Mesothelial cell of epicardium (in vitro differentiated cells): ENCODE measurements around the gene CLCA1. TPM values are rescaled to one million over a fixed set of nuclear protein-coding genes. Genes with fewer than 3 reads are reported as not detected.

Experiments
- DNase-seq, 2 experiments: peaks; one replicate each; pipeline ENCODE4 v3.0.0; 2021; ENCODE audit warnings: low spot score in 2 of 2; ENCODE audit not compliant: unreplicated experiment in 2 of 2
- H3K27ac Mint-ChIP-seq: 2 replicates; pipeline ENCODE4 v1.8.0; 2021; ENCODE audit warnings: mixed read lengths
- H3K27me3 Mint-ChIP-seq: 2 replicates; pipeline ENCODE4 v1.8.0; 2021; ENCODE audit warnings: low read depth, mixed read lengths
- H3K36me3 Mint-ChIP-seq: 2 replicates; pipeline ENCODE4 v1.8.0; 2021; ENCODE audit warnings: mixed read lengths
- H3K4me1 Mint-ChIP-seq: 2 replicates; pipeline ENCODE4 v1.8.0; 2021; ENCODE audit warnings: mixed read lengths
- H3K4me3 Mint-ChIP-seq: 2 replicates; pipeline ENCODE4 v1.8.0; 2021; ENCODE audit warnings: mild to moderate bottlenecking, moderate library complexity, mixed read lengths
- H3K9me3 Mint-ChIP-seq: 2 replicates; pipeline ENCODE4 v1.8.0; 2021; ENCODE audit warnings: mixed read lengths
- CTCF ChIP-seq: fragments of 200-600 bp; sonication (generic); IDR thresholded peaks from one replicate; pipeline ENCODE4 v1.5.0; 2021; ENCODE audit warnings: antibody characterized with exemption; ENCODE audit not compliant: unreplicated experiment
- total RNA-seq: library from RNA; stranded (reverse); gene quantifications from 3 replicates; pipeline ENCODE4 v1.2.1, GENCODE V29; 2021

Gene CLCA1
- total RNA-seq, 1 donor from 2014 or later: not detected

DNA sequence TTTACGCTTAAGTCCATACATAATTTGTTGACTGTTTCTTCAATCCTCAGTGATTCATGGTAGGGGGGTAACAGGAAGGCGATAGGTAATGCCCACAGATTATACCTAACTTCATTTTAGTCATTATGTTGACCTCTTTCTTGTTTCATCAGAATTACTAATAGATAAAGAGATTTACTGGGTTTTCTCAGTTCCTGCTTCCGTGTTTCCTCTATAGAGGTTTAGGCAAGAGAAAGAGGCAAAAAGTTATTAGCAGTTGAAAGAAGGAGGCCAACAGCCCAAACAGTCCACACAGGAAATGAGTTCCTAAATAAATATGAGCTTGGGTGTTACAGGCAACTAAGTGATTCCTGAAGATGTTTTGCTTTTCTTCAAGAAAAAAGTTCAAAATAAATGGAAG lies 17.9 kb upstream of the CLCA1 start:
- peaks cover 5% of the 10 kb centered on the region for H3K4me1 Mint-ChIP-seq
- no peak for TF ChIP-seq CTCF
- no peak overlapping the region for H3K27ac Mint-ChIP-seq

DNA sequence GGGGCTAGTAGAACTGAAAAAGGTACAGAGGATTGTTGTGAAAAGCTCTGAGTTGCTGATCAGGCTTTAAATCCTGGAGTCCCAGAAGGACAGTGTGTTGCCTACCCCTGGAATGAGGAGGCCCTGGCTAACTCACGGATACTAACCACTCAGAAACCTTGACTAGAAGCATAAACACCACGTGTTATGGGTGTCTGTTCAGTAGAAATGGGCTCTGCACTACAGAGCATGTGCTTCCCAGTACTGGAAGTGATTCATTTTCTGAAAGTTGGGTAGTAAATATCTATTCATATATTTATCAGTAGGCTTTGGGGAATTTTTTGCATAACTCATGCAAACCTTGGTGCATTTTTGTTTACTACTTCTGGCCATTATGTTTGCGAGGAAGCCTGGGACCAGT lies 15.1 kb upstream of the CLCA1 start:
- Mint-ChIP-seq H3K9me3 (no peaks in the 10 kb centered on the region), H3K4me3 (no peak overlapping the region), H3K36me3 (no peaks in the 10 kb centered on the region), H3K27ac (no peak overlapping the region), H3K27me3 (peaks cover 3% of the 10 kb centered on the region), H3K4me1 (no peaks in the 10 kb centered on the region)
- no peak for TF ChIP-seq CTCF
- DNase-seq: no peak

More for the DNA sequence above, 17.9 kb upstream of the CLCA1 start:
- Mint-ChIP-seq H3K36me3 (no peaks in the 10 kb centered on the region), H3K9me3 (no peaks in the 10 kb centered on the region), H3K27me3 (no peaks in the 10 kb centered on the region), H3K4me3 (no peak overlapping the region)
- DNase-seq: no peak

DNA sequence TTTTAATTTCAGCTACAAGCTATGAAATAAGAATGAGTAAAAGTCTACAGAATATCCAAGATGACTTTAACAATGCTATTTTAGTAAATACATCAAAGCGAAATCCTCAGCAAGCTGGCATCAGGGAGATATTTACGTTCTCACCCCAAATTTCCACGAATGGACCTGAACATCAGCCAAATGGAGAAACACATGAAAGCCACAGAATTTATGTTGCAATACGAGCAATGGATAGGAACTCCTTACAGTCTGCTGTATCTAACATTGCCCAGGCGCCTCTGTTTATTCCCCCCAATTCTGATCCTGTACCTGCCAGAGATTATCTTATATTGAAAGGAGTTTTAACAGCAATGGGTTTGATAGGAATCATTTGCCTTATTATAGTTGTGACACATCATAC lies 13.7 kb upstream of the CLCA1 start:
- H3K4me3 Mint-ChIP-seq: no peak overlapping the region
- no peak overlapping the region for H3K27ac Mint-ChIP-seq
- H3K27me3 Mint-ChIP-seq: peaks cover 3% of the 10 kb centered on the region

GRCh38 chr1:86460998-86461397 lies 7.7 kb upstream of the CLCA1 start:
- no peak for DNase-seq
- no peak for TF ChIP-seq CTCF
- no peaks in the 10 kb centered on the region for H3K4me1 Mint-ChIP-seq
- no peaks in the 10 kb centered on the region for H3K9me3 Mint-ChIP-seq
- H3K36me3 Mint-ChIP-seq: no peaks in the 10 kb centered on the region
- peaks cover 7% of the 10 kb centered on the region for H3K27me3 Mint-ChIP-seq
- no peak overlapping the region for H3K4me3 Mint-ChIP-seq
- H3K27ac Mint-ChIP-seq: no peak overlapping the region

More for the DNA sequence above, 13.7 kb upstream of the CLCA1 start:
- TF ChIP-seq CTCF: no peak
- no peaks in the 10 kb centered on the region for H3K36me3 Mint-ChIP-seq
- no peaks in the 10 kb centered on the region for H3K9me3 Mint-ChIP-seq
- DNase-seq: no peak
- no peaks in the 10 kb centered on the region for H3K4me1 Mint-ChIP-seq

- TF ChIP-seq CTCF: no peak
- Mint-ChIP-seq H3K27ac (no peak overlapping the region), H3K27me3 (peaks cover 8% of the 10 kb centered on the region), H3K4me3 (no peak overlapping the region), H3K36me3 (no peaks in the 10 kb centered on the region), H3K9me3 (no peaks in the 10 kb centered on the region), H3K4me1 (no peaks in the 10 kb centered on the region)
- DNase-seq: no peak
Measured at GRCh38 chr1:86461482-86461881, 7.2 kb upstream of the CLCA1 start.

- DNase-seq: no peak
- no peak overlapping the region for H3K27ac Mint-ChIP-seq
- no peaks in the 10 kb centered on the region for H3K36me3 Mint-ChIP-seq
- no peak overlapping the region for H3K4me3 Mint-ChIP-seq
- H3K9me3 Mint-ChIP-seq: no peaks in the 10 kb centered on the region
- TF ChIP-seq CTCF: no peak
- peaks cover 16% of the 10 kb centered on the region for H3K27me3 Mint-ChIP-seq
- H3K4me1 Mint-ChIP-seq: no peaks in the 10 kb centered on the region
Measured at GRCh38 chr1:86464819-86465218, 3.9 kb upstream of the CLCA1 start.
